OCI-LY7 (cell line): ENCODE data around the gene ZKSCAN4. TPM values are rescaled to one million over a fixed set of nuclear protein-coding genes. Genes with fewer than 3 reads are reported as not detected.

Experiments used
- BruUV-seq: library from RNA; stranded (reverse); fragments of 400-500 nt; replicated peaks from 2 replicates; lab custom pipeline; 2021; lab: Mats Ljungman, UMichigan
- CTCF ChIA-PET: fragments of 300-600 bp; sonication (Branson Sonifier 250); formaldehyde crosslinking; loops from one replicate; lab custom pipeline; 2022; ENCODE audit warnings: antibody characterized with exemption; ENCODE audit not compliant: unreplicated experiment; lab: Charles Lee
- POLR2A ChIA-PET: fragments of 300-600 bp; sonication (Branson Sonifier 250); formaldehyde crosslinking; loops from one replicate; lab custom pipeline; 2022; ENCODE audit warnings: antibody characterized with exemption; lab: Charles Lee
- DNase-seq: peaks from one replicate; pipeline ENCODE4 v3.0.0-alpha.2; 2015; ENCODE audit warnings: low spot score
- H2AFZ ChIP-seq: fragments of 200-600 bp; sonication (generic), shearing (Covaris generic); 2 replicates; pipeline ENCODE4 v1.6.1; 2014; ENCODE audit warnings: mild to moderate bottlenecking, antibody characterized with exemption, low read length, moderate library complexity
- H3K27ac ChIP-seq: fragments of 200-600 bp; sonication (generic); 2 replicates; pipeline ENCODE4 v1.5.1; 2014; ENCODE audit warnings: mixed run types, low read depth, mild to moderate bottlenecking, moderate library complexity, low read length, inconsistent platforms; ENCODE audit not compliant: poor library complexity, severe bottlenecking
- H3K36me3 ChIP-seq: fragments of 200-600 bp; sonication (generic); 2 replicates; pipeline ENCODE4 v1.6.1; 2014; ENCODE audit warnings: mild to moderate bottlenecking, antibody characterized with exemption, low read length, moderate library complexity, mixed read lengths; ENCODE audit not compliant: insufficient read depth
- H3K4me1 ChIP-seq: fragments of 200-600 bp; sonication (generic); 2 replicates; pipeline ENCODE4 v1.5.1; 2014; ENCODE audit warnings: mild to moderate bottlenecking, low read length; ENCODE audit not compliant: insufficient read depth, poor library complexity, severe bottlenecking
- H3K4me2 ChIP-seq: fragments of 200-600 bp; sonication (generic); 2 replicates; pipeline ENCODE4 v1.6.1; 2014; ENCODE audit warnings: mild to moderate bottlenecking, low read length
- H3K4me3 ChIP-seq: fragments of 200-600 bp; sonication (generic); 2 replicates; pipeline ENCODE4 v1.5.1; 2014; ENCODE audit warnings: mild to moderate bottlenecking, low read depth, low read length; ENCODE audit not compliant: poor library complexity, severe bottlenecking
- H3K79me2 ChIP-seq: fragments of 200-600 bp; sonication (generic); 2 replicates; pipeline ENCODE4 v1.6.1; 2016; ENCODE audit warnings: low read depth, mild to moderate bottlenecking, low read length, moderate library complexity, mixed read lengths; ENCODE audit not compliant: insufficient read depth
- H3K9me2 ChIP-seq: fragments of 200-600 bp; sonication (generic); 2 replicates; pipeline ENCODE4 v1.6.1; 2016; ENCODE audit warnings: mild to moderate bottlenecking, low read length, mixed read lengths; ENCODE audit not compliant: insufficient read depth
- H3K9me3 ChIP-seq: fragments of 200-600 bp; sonication (generic); 2 replicates; pipeline ENCODE4 v1.6.1; 2014; ENCODE audit warnings: mild to moderate bottlenecking, mixed run types, low read length, mixed read lengths
- H4K20me1 ChIP-seq: fragments of 200-600 bp; sonication (generic); 2 replicates; pipeline ENCODE4 v1.6.1; 2014; ENCODE audit warnings: mild to moderate bottlenecking, antibody characterized with exemption, low read length, moderate library complexity, mixed read lengths; ENCODE audit not compliant: insufficient read depth
- CTCF ChIP-seq: fragments of 200-600 bp; sonication (generic); conservative IDR thresholded peaks from 2 replicates; pipeline ENCODE4 v1.5.1; 2014; ENCODE audit warnings: mild to moderate bottlenecking, antibody characterized with exemption, low read length, moderate library complexity, mixed read lengths
- EZH2phosphoT487 ChIP-seq: fragments of 200-600 bp; sonication (generic); IDR thresholded peaks from 2 replicates; pipeline ENCODE4 v1.6.1; 2018; ENCODE audit warnings: low read depth, borderline replicate concordance, mild to moderate bottlenecking, mixed run types, antibody characterized with exemption, low read length, moderate library complexity, mixed read lengths
- intact Hi-C: fragments of 100-400 bp; cut with micrococcal nuclease; formaldehyde crosslinking; loops from one replicate; pipeline ENCODE4 v1.10.0; 2022; ENCODE audit not compliant: unreplicated experiment
- total RNA-seq, 2 experiments: library from RNA; depleted of rRNA in 1 of 2; stranded (reverse); fragments of >200 nt in 1 of 2; shearing (Covaris generic) in 1 of 2; gene quantifications; 2 replicates each; pipeline ENCODE4 v1.2.3, GENCODE V29; 2014 to 2022

The ZKSCAN4 gene
- total RNA-seq, 2 experiments from 2014 or later = 6.9 to 7.9 TPM

GRCh38 chr6:28239636-28240035, 12.4 kb downstream of the ZKSCAN4 start:
- no peaks in the 10 kb centered on the region for H3K4me1 ChIP-seq
- DNase-seq = no peak
- H3K4me3 ChIP-seq = no peak overlapping the region
- H3K36me3 ChIP-seq = peaks cover 12% of the 10 kb centered on the region
- no peak overlapping the region for H3K27ac ChIP-seq
- ChIA-PET POLR2A (no interaction called here), CTCF (no interaction called here)
- TF ChIP-seq EZH2phosphoT487 (no peak), CTCF (no peak)
- H3K9me3 ChIP-seq = no peaks in the 10 kb centered on the region
- H3K9me2 ChIP-seq = no peaks in the 10 kb centered on the region
- intact Hi-C loops = no loop called here
- no TSS peak for BruUV-seq
- no peak overlapping the region for H3K4me2 ChIP-seq
- no peaks in the 10 kb centered on the region for H3K79me2 ChIP-seq
- no peaks in the 10 kb centered on the region for H4K20me1 ChIP-seq
- H2AFZ ChIP-seq = no peak overlapping the region

- intact Hi-C loops = no loop called here
- POLR2A ChIA-PET = interaction anchor here (0.6 kb wide), 1 partner anchor 613 kb away, joined by 4 read pairs; no protein-coding TSS in a partner anchor
- no peak for TF ChIP-seq CTCF
- TF ChIP-seq EZH2phosphoT487 = no peak
Measured at GRCh38 chr6:28235912-28236452, 16.1 kb downstream of the ZKSCAN4 start.

GRCh38 chr6:28232785-28233184, 19.3 kb downstream of the ZKSCAN4 start:
- no peaks in the 10 kb centered on the region for H4K20me1 ChIP-seq
- no peak overlapping the region for H2AFZ ChIP-seq
- H3K79me2 ChIP-seq = no peaks in the 10 kb centered on the region
- ChIA-PET CTCF (no interaction called here), POLR2A (no interaction called here)
- DNase-seq = no peak
- intact Hi-C loops = no loop called here
- no TSS peak for BruUV-seq
- no peak overlapping the region for H3K4me3 ChIP-seq
- no peak overlapping the region for H3K4me2 ChIP-seq
- H3K27ac ChIP-seq = no peak overlapping the region
- H3K4me1 ChIP-seq = no peaks in the 10 kb centered on the region
- TF ChIP-seq CTCF (no peak), EZH2phosphoT487 (no peak)
- H3K36me3 ChIP-seq = 0 out of 2 replicates have a peak, but pooled peaks cover 4% of the 10 kb centered on the region
- H3K9me3 ChIP-seq = no peaks in the 10 kb centered on the region
- H3K9me2 ChIP-seq = no peaks in the 10 kb centered on the region

More at GRCh38 chr6:28235912-28236452, 16.1 kb downstream of the ZKSCAN4 start:
- BruUV-seq = no TSS peak
- Histone ChIP-seq H3K9me3 (no peaks in the 10 kb centered on the region), H3K4me3 (no peak overlapping the region), H3K79me2 (no peaks in the 10 kb centered on the region), H4K20me1 (no peaks in the 10 kb centered on the region), H3K36me3 (no peaks in the 10 kb centered on the region), H3K9me2 (no peaks in the 10 kb centered on the region), H3K4me2 (no peak overlapping the region), H3K27ac (no peak overlapping the region), H2AFZ (no peak overlapping the region), H3K4me1 (no peaks in the 10 kb centered on the region)
- DNase-seq = no peak
- CTCF ChIA-PET = no interaction called here
